Astrocyte (in vitro differentiated cells and primary cell): ENCODE results near the gene GPR158. TPM values are rescaled to one million over a fixed set of nuclear protein-coding genes. Genes with fewer than 3 reads are reported as not detected.
"Not testable (repeated sequence)": the region's sequence is repeated elsewhere in the genome, so short reads cannot be mapped to it uniquely, and the experiment has no call there.

Source experiments
- DNase-seq: peaks from one replicate; pipeline ENCODE4 v3.0.0-alpha.2; 2010; ENCODE audit warnings: low read depth
- FAIRE-seq: peaks from 2 replicates; lab custom pipeline; 2011; peaks lifted over from hg19 to GRCh38; lab: Jason Lieb, UNC
- H2AFZ ChIP-seq: 2 replicates; pipeline ENCODE4 v1.6.0; 2012; ENCODE audit warnings: low read depth, low read length, inconsistent platforms
- H3K27ac ChIP-seq: 2 replicates; pipeline ENCODE4 v1.5.1; 2011; ENCODE audit warnings: low read depth, low read length, inconsistent platforms
- H3K27me3 ChIP-seq: 2 replicates; pipeline ENCODE4 v1.6.0; 2011; ENCODE audit warnings: low read length, inconsistent platforms; ENCODE audit not compliant: insufficient read depth
- H3K36me3 ChIP-seq: 2 replicates; pipeline ENCODE4 v1.5.1; 2011; ENCODE audit warnings: low read length, inconsistent platforms; ENCODE audit not compliant: insufficient read depth
- H3K4me1 ChIP-seq: 2 replicates; pipeline ENCODE4 v1.5.1; 2011; ENCODE audit warnings: low read length, inconsistent platforms; ENCODE audit not compliant: insufficient read depth
- H3K4me2 ChIP-seq: 2 replicates; pipeline ENCODE4 v1.6.0; 2012; ENCODE audit warnings: low read length, inconsistent platforms
- H3K4me3 ChIP-seq: 2 replicates; pipeline ENCODE4 v1.5.1; 2011; ENCODE audit warnings: low read depth, mild to moderate bottlenecking, low read length, inconsistent platforms; ENCODE audit not compliant: insufficient read depth
- H3K79me2 ChIP-seq: 2 replicates; pipeline ENCODE4 v1.6.0; 2012; ENCODE audit warnings: mild to moderate bottlenecking, low read length, inconsistent platforms; ENCODE audit not compliant: insufficient read depth
- H3K9ac ChIP-seq: 2 replicates; pipeline ENCODE4 v1.6.0; 2012; ENCODE audit warnings: mild to moderate bottlenecking, low read length, inconsistent platforms
- H3K9me3 ChIP-seq: 2 replicates; pipeline ENCODE4 v1.5.1; 2012; ENCODE audit warnings: low read depth, mild to moderate bottlenecking, low read length, inconsistent platforms; ENCODE audit not compliant: insufficient read depth
- H4K20me1 ChIP-seq: 2 replicates; pipeline ENCODE4 v1.6.0; 2012; ENCODE audit warnings: low read length, inconsistent platforms; ENCODE audit not compliant: insufficient read depth
- H3K27ac Mint-ChIP-seq: one replicate; pipeline ENCODE4 v1.8.0; 2021; ENCODE audit warnings: mild to moderate bottlenecking, mixed read lengths; ENCODE audit not compliant: unreplicated experiment
- H3K27me3 Mint-ChIP-seq: one replicate; pipeline ENCODE4 v1.8.0; 2021; ENCODE audit warnings: low read depth, mixed read lengths; ENCODE audit not compliant: unreplicated experiment
- H3K36me3 Mint-ChIP-seq: one replicate; pipeline ENCODE4 v1.8.0; 2021; ENCODE audit warnings: low read depth, mixed read lengths; ENCODE audit not compliant: unreplicated experiment
- H3K4me1 Mint-ChIP-seq: one replicate; pipeline ENCODE4 v1.8.0; 2021; ENCODE audit warnings: low read depth, mixed read lengths; ENCODE audit not compliant: unreplicated experiment
- H3K4me3 Mint-ChIP-seq: one replicate; pipeline ENCODE4 v1.8.0; 2021; ENCODE audit warnings: mild to moderate bottlenecking, moderate library complexity, mixed read lengths; ENCODE audit not compliant: unreplicated experiment
- H3K9me3 Mint-ChIP-seq: one replicate; pipeline ENCODE4 v1.8.0; 2021; ENCODE audit warnings: mild to moderate bottlenecking, mixed read lengths; ENCODE audit not compliant: unreplicated experiment
- CTCF ChIP-seq: IDR thresholded peaks from 2 replicates; pipeline ENCODE4 v1.5.1; 2011; ENCODE audit warnings: low read depth, mild to moderate bottlenecking, inconsistent platforms, low read length, moderate library complexity; ENCODE audit not compliant: insufficient read depth
- EZH2 ChIP-seq: IDR thresholded peaks from 2 replicates; pipeline ENCODE4 v1.6.1; 2012; ENCODE audit warnings: mild to moderate bottlenecking, low read length, inconsistent platforms; ENCODE audit not compliant: insufficient read depth
- total RNA-seq: library from RNA; stranded (reverse); gene quantifications from 2 replicates; pipeline ENCODE4 v1.2.1, GENCODE V29; 2021

The GPR158 gene
- total RNA-seq, 1 donor from 2014 or later = 0.27 TPM

DNA sequence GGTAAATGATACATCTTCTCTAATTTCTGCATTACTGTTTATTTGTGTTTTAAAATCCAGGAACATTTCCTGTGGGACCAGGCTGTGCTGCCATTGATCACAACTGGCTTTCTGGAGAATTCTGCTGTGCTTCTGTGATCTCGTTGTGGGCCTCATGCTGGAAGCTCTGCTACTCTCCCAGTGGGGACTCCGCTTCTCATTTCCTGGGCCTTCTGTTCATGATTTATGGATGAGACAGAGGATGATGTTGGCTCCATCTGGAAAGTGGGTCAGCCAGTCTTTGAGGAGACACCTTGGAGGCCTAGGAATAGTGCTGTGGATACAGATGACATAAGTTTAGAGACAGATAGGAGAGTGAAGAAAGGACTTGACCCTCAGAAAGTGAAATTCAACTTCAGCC is 15.2 kb upstream of the GPR158 start:
- H3K9me3 ChIP-seq = no peaks in the 10 kb centered on the region
- no peaks in the 10 kb centered on the region for H3K4me1 ChIP-seq
- DNase-seq (no peak), FAIRE-seq (no peak)
- H3K27me3 ChIP-seq = no peaks in the 10 kb centered on the region
- no peaks in the 10 kb centered on the region for H3K27me3 Mint-ChIP-seq
- H3K4me1 Mint-ChIP-seq = peaks cover 2% of the 10 kb centered on the region
- no peaks in the 10 kb centered on the region for H3K79me2 ChIP-seq
- no peak for TF ChIP-seq EZH2
- no peak overlapping the region for H3K4me2 ChIP-seq
- no peak overlapping the region for H3K4me3 ChIP-seq
- no peak overlapping the region for H2AFZ ChIP-seq
- H3K27ac ChIP-seq = no peak overlapping the region
- no peaks in the 10 kb centered on the region for H3K36me3 ChIP-seq
- no peak overlapping the region for H3K27ac Mint-ChIP-seq
- no peaks in the 10 kb centered on the region for H3K36me3 Mint-ChIP-seq
- no peaks in the 10 kb centered on the region for H3K9me3 Mint-ChIP-seq
- H3K9ac ChIP-seq = no peak overlapping the region
- no peaks in the 10 kb centered on the region for H4K20me1 ChIP-seq
- no peak overlapping the region for H3K4me3 Mint-ChIP-seq

- DNase-seq (no peak), FAIRE-seq (no peak)
- Histone ChIP-seq H3K79me2 (no peaks in the 10 kb centered on the region), H3K4me3 (no peak overlapping the region), H3K9me3 (no peaks in the 10 kb centered on the region), H3K36me3 (no peaks in the 10 kb centered on the region), H3K4me1 (no peaks in the 10 kb centered on the region), H3K4me2 (no peak overlapping the region), H3K27me3 (no peaks in the 10 kb centered on the region), H3K9ac (no peak overlapping the region), H4K20me1 (no peaks in the 10 kb centered on the region), H3K27ac (no peak overlapping the region), H2AFZ (no peak overlapping the region)
- TF ChIP-seq CTCF = no peak
- no peak for TF ChIP-seq EZH2
- Mint-ChIP-seq H3K36me3 (no peaks in the 10 kb centered on the region), H3K27me3 (no peaks in the 10 kb centered on the region), H3K27ac (no peak overlapping the region), H3K4me1 (peaks cover 2% of the 10 kb centered on the region), H3K9me3 (no peaks in the 10 kb centered on the region), H3K4me3 (no peak overlapping the region)
Measured at GRCh38 chr10:25162391-25162790, 12.4 kb upstream of the GPR158 start.

- H3K36me3 Mint-ChIP-seq, H3K27me3 ChIP-seq, FAIRE-seq, H3K27ac ChIP-seq, H3K4me3 ChIP-seq, H3K79me2 ChIP-seq, H4K20me1 ChIP-seq, H3K36me3 ChIP-seq, H3K4me2 ChIP-seq, H3K4me3 Mint-ChIP-seq, H3K9me3 Mint-ChIP-seq, H3K9me3 ChIP-seq, DNase-seq, H2AFZ ChIP-seq, H3K27ac Mint-ChIP-seq, H3K27me3 Mint-ChIP-seq, H3K4me1 Mint-ChIP-seq, H3K9ac ChIP-seq, H3K4me1 ChIP-seq: not testable (repeated sequence)
Measured at GRCh38 chr10:25163464-25163863, 11.3 kb upstream of the GPR158 start.

DNA sequence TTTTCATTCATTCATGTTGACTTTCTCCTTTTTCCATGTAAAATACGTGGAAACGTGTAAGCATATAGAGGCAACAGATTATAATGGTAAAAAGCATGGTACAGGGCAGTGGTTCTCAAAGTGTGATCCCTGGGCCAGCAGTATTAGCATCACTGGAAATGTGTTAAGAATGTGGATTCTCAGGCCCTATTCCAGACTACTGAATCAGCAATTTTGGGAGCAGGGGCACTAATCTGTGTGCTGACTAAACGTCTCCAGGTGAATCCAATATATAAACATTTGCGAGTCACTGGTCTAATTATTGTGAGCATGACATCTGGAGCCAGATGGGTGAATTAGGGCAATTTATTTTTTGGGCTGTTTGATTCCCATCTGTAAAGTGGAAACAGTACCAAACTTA is 5.1 kb upstream of the GPR158 start:
- Histone ChIP-seq H3K36me3 (no peaks in the 10 kb centered on the region), H3K4me2 (no peak overlapping the region), H4K20me1 (no peaks in the 10 kb centered on the region), H3K9ac (no peak overlapping the region), H3K4me3 (no peak overlapping the region), H3K79me2 (no peaks in the 10 kb centered on the region), H3K27ac (no peak overlapping the region), H3K27me3 (no peaks in the 10 kb centered on the region), H3K4me1 (no peaks in the 10 kb centered on the region), H2AFZ (no peak overlapping the region), H3K9me3 (no peaks in the 10 kb centered on the region)
- no peak for TF ChIP-seq EZH2
- TF ChIP-seq CTCF = no peak
- Mint-ChIP-seq H3K36me3 (no peaks in the 10 kb centered on the region), H3K27me3 (peaks cover 15% of the 10 kb centered on the region), H3K9me3 (no peaks in the 10 kb centered on the region), H3K4me1 (no peaks in the 10 kb centered on the region), H3K27ac (no peak overlapping the region), H3K4me3 (no peak overlapping the region)
- FAIRE-seq (no peak), DNase-seq (no peak)
